Astrocyte (in vitro differentiated cells and primary cell): Measurements from ENCODE around the gene G2E3. TPM values are rescaled to one million over a fixed set of nuclear protein-coding genes. Genes with fewer than 3 reads are reported as not detected.

Source experiments
- DNase-seq: peaks from one replicate; pipeline ENCODE4 v3.0.0-alpha.2; 2010; ENCODE audit warnings: low read depth
- FAIRE-seq: peaks from 2 replicates; lab custom pipeline; 2011; peaks lifted over from hg19 to GRCh38; lab: Jason Lieb, UNC
- H2AFZ ChIP-seq: 2 replicates; pipeline ENCODE4 v1.6.0; 2012; ENCODE audit warnings: low read depth, low read length, inconsistent platforms
- H3K27ac ChIP-seq: 2 replicates; pipeline ENCODE4 v1.5.1; 2011; ENCODE audit warnings: low read depth, low read length, inconsistent platforms
- H3K27me3 ChIP-seq: 2 replicates; pipeline ENCODE4 v1.6.0; 2011; ENCODE audit warnings: low read length, inconsistent platforms; ENCODE audit not compliant: insufficient read depth
- H3K36me3 ChIP-seq: 2 replicates; pipeline ENCODE4 v1.5.1; 2011; ENCODE audit warnings: low read length, inconsistent platforms; ENCODE audit not compliant: insufficient read depth
- H3K4me1 ChIP-seq: 2 replicates; pipeline ENCODE4 v1.5.1; 2011; ENCODE audit warnings: low read length, inconsistent platforms; ENCODE audit not compliant: insufficient read depth
- H3K4me2 ChIP-seq: 2 replicates; pipeline ENCODE4 v1.6.0; 2012; ENCODE audit warnings: low read length, inconsistent platforms
- H3K4me3 ChIP-seq: 2 replicates; pipeline ENCODE4 v1.5.1; 2011; ENCODE audit warnings: low read depth, mild to moderate bottlenecking, low read length, inconsistent platforms; ENCODE audit not compliant: insufficient read depth
- H3K79me2 ChIP-seq: 2 replicates; pipeline ENCODE4 v1.6.0; 2012; ENCODE audit warnings: mild to moderate bottlenecking, low read length, inconsistent platforms; ENCODE audit not compliant: insufficient read depth
- H3K9ac ChIP-seq: 2 replicates; pipeline ENCODE4 v1.6.0; 2012; ENCODE audit warnings: mild to moderate bottlenecking, low read length, inconsistent platforms
- H3K9me3 ChIP-seq: 2 replicates; pipeline ENCODE4 v1.5.1; 2012; ENCODE audit warnings: low read depth, mild to moderate bottlenecking, low read length, inconsistent platforms; ENCODE audit not compliant: insufficient read depth
- H4K20me1 ChIP-seq: 2 replicates; pipeline ENCODE4 v1.6.0; 2012; ENCODE audit warnings: low read length, inconsistent platforms; ENCODE audit not compliant: insufficient read depth
- H3K27ac Mint-ChIP-seq: one replicate; pipeline ENCODE4 v1.8.0; 2021; ENCODE audit warnings: mild to moderate bottlenecking, mixed read lengths; ENCODE audit not compliant: unreplicated experiment
- H3K27me3 Mint-ChIP-seq: one replicate; pipeline ENCODE4 v1.8.0; 2021; ENCODE audit warnings: low read depth, mixed read lengths; ENCODE audit not compliant: unreplicated experiment
- H3K36me3 Mint-ChIP-seq: one replicate; pipeline ENCODE4 v1.8.0; 2021; ENCODE audit warnings: low read depth, mixed read lengths; ENCODE audit not compliant: unreplicated experiment
- H3K4me1 Mint-ChIP-seq: one replicate; pipeline ENCODE4 v1.8.0; 2021; ENCODE audit warnings: low read depth, mixed read lengths; ENCODE audit not compliant: unreplicated experiment
- H3K4me3 Mint-ChIP-seq: one replicate; pipeline ENCODE4 v1.8.0; 2021; ENCODE audit warnings: mild to moderate bottlenecking, moderate library complexity, mixed read lengths; ENCODE audit not compliant: unreplicated experiment
- H3K9me3 Mint-ChIP-seq: one replicate; pipeline ENCODE4 v1.8.0; 2021; ENCODE audit warnings: mild to moderate bottlenecking, mixed read lengths; ENCODE audit not compliant: unreplicated experiment
- EZH2 ChIP-seq: IDR thresholded peaks from 2 replicates; pipeline ENCODE4 v1.6.1; 2012; ENCODE audit warnings: mild to moderate bottlenecking, low read length, inconsistent platforms; ENCODE audit not compliant: insufficient read depth
- total RNA-seq: library from RNA; stranded (reverse); gene quantifications from 2 replicates; pipeline ENCODE4 v1.2.1, GENCODE V29; 2021
- TF ChIP-seq, protein P1 (sequence below): IDR thresholded peaks from 2 replicates; pipeline ENCODE4 v1.5.1; 2011; ENCODE audit warnings: low read depth, mild to moderate bottlenecking, inconsistent platforms, low read length, moderate library complexity; ENCODE audit not compliant: insufficient read depth

G2E3 gene
- total RNA-seq, 1 donor from 2014 or later, result 22.4 TPM

DNA sequence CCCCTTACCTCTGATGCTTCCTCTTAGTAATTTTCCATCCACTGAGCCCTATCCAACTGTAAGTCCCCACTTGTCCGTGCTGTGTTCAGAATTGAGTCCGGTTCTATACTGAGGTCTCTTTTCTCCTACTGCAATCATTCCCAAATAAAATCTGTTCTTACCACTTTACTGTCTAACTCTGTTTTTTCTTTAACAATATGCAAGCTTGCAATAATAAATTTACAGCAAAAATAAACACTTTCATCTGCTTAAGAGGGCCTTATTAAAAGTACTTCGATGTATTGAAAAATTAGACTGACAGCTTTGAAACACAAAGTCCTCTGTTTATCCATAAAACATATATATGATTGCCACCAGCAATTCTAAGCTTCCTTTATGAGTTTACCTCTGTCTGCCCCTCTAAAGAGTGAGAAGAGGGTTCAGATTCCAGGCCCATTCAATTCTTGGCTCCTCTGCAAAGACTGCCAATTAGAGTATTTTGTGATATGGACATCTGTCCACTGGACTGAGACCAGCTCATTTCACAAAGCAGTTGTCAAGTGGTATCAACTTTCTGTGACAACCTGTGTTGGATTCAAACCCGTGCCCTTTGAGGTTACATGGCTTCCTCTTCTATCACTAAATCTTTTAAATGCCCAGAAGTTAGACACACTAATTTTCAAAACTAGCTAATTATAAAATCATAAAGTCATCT, 39.9 kb upstream of the G2E3 start:
- Mint-ChIP-seq H3K36me3 (no peaks in the 10 kb centered on the region), H3K27me3 (no peaks in the 10 kb centered on the region), H3K4me3 (no peak overlapping the region), H3K4me1 (no peaks in the 10 kb centered on the region), H3K27ac (no peak overlapping the region), H3K9me3 (no peaks in the 10 kb centered on the region)
- Histone ChIP-seq H3K9me3 (no peaks in the 10 kb centered on the region), H3K4me3 (no peak overlapping the region), H4K20me1 (no peaks in the 10 kb centered on the region), H3K4me1 (no peaks in the 10 kb centered on the region), H3K4me2 (no peak overlapping the region), H3K79me2 (no peaks in the 10 kb centered on the region), H3K9ac (no peak overlapping the region), H3K36me3 (no peaks in the 10 kb centered on the region), H3K27ac (no peak overlapping the region), H2AFZ (no peak overlapping the region), H3K27me3 (no peaks in the 10 kb centered on the region)
- FAIRE-seq (no peak), DNase-seq (no peak)
- no peak for TF ChIP-seq EZH2
- TF ChIP-seq, protein P1, sequence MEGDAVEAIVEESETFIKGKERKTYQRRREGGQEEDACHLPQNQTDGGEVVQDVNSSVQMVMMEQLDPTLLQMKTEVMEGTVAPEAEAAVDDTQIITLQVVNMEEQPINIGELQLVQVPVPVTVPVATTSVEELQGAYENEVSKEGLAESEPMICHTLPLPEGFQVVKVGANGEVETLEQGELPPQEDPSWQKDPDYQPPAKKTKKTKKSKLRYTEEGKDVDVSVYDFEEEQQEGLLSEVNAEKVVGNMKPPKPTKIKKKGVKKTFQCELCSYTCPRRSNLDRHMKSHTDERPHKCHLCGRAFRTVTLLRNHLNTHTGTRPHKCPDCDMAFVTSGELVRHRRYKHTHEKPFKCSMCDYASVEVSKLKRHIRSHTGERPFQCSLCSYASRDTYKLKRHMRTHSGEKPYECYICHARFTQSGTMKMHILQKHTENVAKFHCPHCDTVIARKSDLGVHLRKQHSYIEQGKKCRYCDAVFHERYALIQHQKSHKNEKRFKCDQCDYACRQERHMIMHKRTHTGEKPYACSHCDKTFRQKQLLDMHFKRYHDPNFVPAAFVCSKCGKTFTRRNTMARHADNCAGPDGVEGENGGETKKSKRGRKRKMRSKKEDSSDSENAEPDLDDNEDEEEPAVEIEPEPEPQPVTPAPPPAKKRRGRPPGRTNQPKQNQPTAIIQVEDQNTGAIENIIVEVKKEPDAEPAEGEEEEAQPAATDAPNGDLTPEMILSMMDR, result no peak

DNA sequence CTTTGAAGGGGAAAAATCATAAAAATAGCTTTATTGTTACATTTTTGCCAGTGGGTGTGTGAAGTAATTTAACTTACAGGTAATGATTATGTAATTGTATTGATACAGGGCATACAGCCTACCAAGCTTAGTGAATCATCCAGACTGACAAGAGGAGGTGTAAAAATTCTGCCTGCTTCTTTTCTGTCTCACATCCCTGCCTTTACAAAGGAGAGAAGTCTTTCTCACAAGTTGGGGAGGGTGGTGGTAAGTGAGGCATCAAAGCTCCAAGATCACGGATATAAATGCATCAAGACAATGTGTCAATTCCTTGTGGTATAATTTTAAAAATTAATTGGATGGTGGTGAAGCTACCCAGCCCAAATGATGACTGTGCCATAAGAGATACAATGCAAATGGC, 39.0 kb upstream of the G2E3 start:
- no peak overlapping the region for H3K4me2 ChIP-seq
- no peak overlapping the region for H2AFZ ChIP-seq
- no peaks in the 10 kb centered on the region for H3K4me1 ChIP-seq
- H3K27me3 Mint-ChIP-seq, result no peaks in the 10 kb centered on the region
- H3K9ac ChIP-seq, result no peak overlapping the region
- no peaks in the 10 kb centered on the region for H3K27me3 ChIP-seq
- no peak for DNase-seq
- H3K9me3 ChIP-seq, result no peaks in the 10 kb centered on the region
- H3K9me3 Mint-ChIP-seq, result no peaks in the 10 kb centered on the region
- H3K36me3 ChIP-seq, result no peaks in the 10 kb centered on the region
- no peaks in the 10 kb centered on the region for H3K79me2 ChIP-seq
- H3K4me1 Mint-ChIP-seq, result no peaks in the 10 kb centered on the region
- H3K36me3 Mint-ChIP-seq, result no peaks in the 10 kb centered on the region
- no peaks in the 10 kb centered on the region for H4K20me1 ChIP-seq
- FAIRE-seq, result no peak
- TF ChIP-seq, protein P1, result no peak
- no peak for TF ChIP-seq EZH2
- H3K27ac Mint-ChIP-seq, result no peak overlapping the region
- H3K27ac ChIP-seq, result no peak overlapping the region
- H3K4me3 ChIP-seq, result no peak overlapping the region
- no peak overlapping the region for H3K4me3 Mint-ChIP-seq

DNA sequence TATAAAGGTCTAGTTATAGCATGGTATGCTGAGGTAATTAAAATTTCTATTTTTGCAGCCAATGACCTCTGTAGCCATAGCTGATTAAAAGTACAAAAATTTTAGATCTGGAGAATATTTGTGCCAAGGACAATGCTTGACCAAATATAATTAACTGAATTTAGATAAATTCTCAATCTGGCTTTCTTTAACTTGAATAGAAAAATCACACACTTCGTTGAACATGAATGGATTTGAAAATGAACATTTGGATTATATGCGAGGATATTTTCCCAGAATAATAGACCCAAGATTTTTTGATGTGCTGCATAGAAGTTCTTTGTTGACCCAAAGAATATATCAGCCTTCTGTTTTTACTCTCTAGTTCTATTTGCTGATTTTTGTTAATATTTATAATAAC, 38.4 kb upstream of the G2E3 start:
- Histone ChIP-seq H3K79me2 (no peaks in the 10 kb centered on the region), H3K36me3 (no peaks in the 10 kb centered on the region), H3K27me3 (no peaks in the 10 kb centered on the region), H3K9me3 (no peaks in the 10 kb centered on the region), H3K9ac (no peak overlapping the region), H3K4me1 (no peaks in the 10 kb centered on the region), H2AFZ (no peak overlapping the region), H4K20me1 (no peaks in the 10 kb centered on the region), H3K4me2 (no peak overlapping the region), H3K27ac (no peak overlapping the region), H3K4me3 (no peak overlapping the region)
- no peaks in the 10 kb centered on the region for H3K9me3 Mint-ChIP-seq
- H3K36me3 Mint-ChIP-seq, result no peaks in the 10 kb centered on the region
- TF ChIP-seq EZH2, result no peak
- no peaks in the 10 kb centered on the region for H3K27me3 Mint-ChIP-seq
- FAIRE-seq (no peak), DNase-seq (no peak)
- no peak overlapping the region for H3K4me3 Mint-ChIP-seq
- H3K4me1 Mint-ChIP-seq, result no peaks in the 10 kb centered on the region
- no peak overlapping the region for H3K27ac Mint-ChIP-seq
